HepG2 (cell line): ENCODE results near the gene NUP85. TPM values are rescaled to one million over a fixed set of nuclear protein-coding genes. Genes with fewer than 3 reads are reported as not detected.

ENCODE experiments used
- AKNA ChIP-seq: sonication (generic); formaldehyde crosslinking; IDR thresholded peaks from 2 replicates; pipeline ENCODE4 v1.4.0; 2020; ENCODE audit warnings: missing genetic modification reagents, borderline replicate concordance
- BCLAF1 ChIP-seq: fragments of 450-650 bp; IDR thresholded peaks from 2 replicates; pipeline ENCODE4 v1.6.1; 2017; ENCODE audit warnings: mild to moderate bottlenecking
- KLF13 ChIP-seq: sonication (generic); formaldehyde crosslinking; IDR thresholded peaks from 2 replicates; pipeline ENCODE4 v1.4.0; 2020; ENCODE audit warnings: mild to moderate bottlenecking, missing genetic modification reagents
- NFAT5 ChIP-seq: sonication (generic); formaldehyde crosslinking; IDR thresholded peaks from 2 replicates; pipeline ENCODE4 v1.4.0; 2020; ENCODE audit warnings: missing genetic modification reagents
- PRDM15 ChIP-seq: sonication (generic); formaldehyde crosslinking; IDR thresholded peaks from 2 replicates; pipeline ENCODE4 v1.4.0; 2020; ENCODE audit warnings: missing genetic modification reagents
- SOX5 ChIP-seq: IDR thresholded peaks from 2 replicates; pipeline ENCODE4 v1.6.1; 2016; ENCODE audit warnings: borderline replicate concordance
- TRIM24 ChIP-seq: sonication (generic); formaldehyde crosslinking; IDR thresholded peaks from 2 replicates; pipeline ENCODE4 v1.8.0; 2022; ENCODE audit warnings: mild to moderate bottlenecking, missing genetic modification reagents
- XBP1 ChIP-seq: sonication (generic); formaldehyde crosslinking; IDR thresholded peaks from 2 replicates; pipeline ENCODE4 v1.5.0; 2020; ENCODE audit warnings: missing genetic modification reagents
- ZBTB44 ChIP-seq: sonication (generic); formaldehyde crosslinking; IDR thresholded peaks from 2 replicates; pipeline ENCODE4 v1.4.0; 2020; ENCODE audit warnings: missing genetic modification reagents
- ZNF235 ChIP-seq: sonication (generic); formaldehyde crosslinking; IDR thresholded peaks from 2 replicates; pipeline ENCODE4 v1.8.1; 2023; ENCODE audit warnings: mild to moderate bottlenecking, missing genetic modification reagents, borderline replicate concordance
- polyA plus RNA-seq, 8 experiments: library from polyadenylated mRNA; depleted of rRNA in 3 of 8; stranded (reverse) in 7 of 8; unstranded in 1 of 8; fragments of >200 nt; fragmentation: Illumina TruSeq in 4 of 8; extraction: Trizol in 4 of 8; gene quantifications; 2 replicates each; pipeline versions ENCODE4 v1.2.1 to v1.2.3, GENCODE V29; 2011 to 2016; ENCODE audit warnings: low read depth in 4 of 8, missing spikeins in 1 of 8, mixed read lengths in 1 of 8; ENCODE audit not compliant: insufficient read depth in 1 of 8
- total RNA-seq, 5 experiments: library from RNA; depleted of rRNA; stranded (reverse); fragments of >200 nt; fragmentation: Illumina TruSeq; extraction: Trizol; gene quantifications; 2 replicates each; pipeline ENCODE4 v1.2.3, GENCODE V29; 2016; ENCODE audit warnings: low read depth in 1 of 5

NUP85 gene
- total and polyA plus RNA-seq, 2 of the 13 experiments (the other 11 are each of a cell fraction or from before 2014, with no cell fraction given), result 89.1 to 124 TPM

- TF ChIP-seq ZNF235 (CRISPR knock-in tag) (no peak), AKNA (CRISPR knock-in tag) (no peak), PRDM15 (no peak), BCLAF1 (no peak), KLF13 (CRISPR knock-in tag) (peak; percentile 50; the same call in 1 of the 2 replicates), SOX5 (CRISPR knock-in tag) (no peak), TRIM24 (CRISPR knock-in tag) (no peak), ZBTB44 (CRISPR knock-in tag) (no peak), XBP1 (CRISPR knock-in tag) (no peak), NFAT5 (CRISPR knock-in tag) (no peak)
Measured at GRCh38 chr17:75238684-75239191, 33.3 kb downstream of the NUP85 start (continued).
